ENCODE data around the gene OVCA2.

The OVCA2 gene

DNA sequence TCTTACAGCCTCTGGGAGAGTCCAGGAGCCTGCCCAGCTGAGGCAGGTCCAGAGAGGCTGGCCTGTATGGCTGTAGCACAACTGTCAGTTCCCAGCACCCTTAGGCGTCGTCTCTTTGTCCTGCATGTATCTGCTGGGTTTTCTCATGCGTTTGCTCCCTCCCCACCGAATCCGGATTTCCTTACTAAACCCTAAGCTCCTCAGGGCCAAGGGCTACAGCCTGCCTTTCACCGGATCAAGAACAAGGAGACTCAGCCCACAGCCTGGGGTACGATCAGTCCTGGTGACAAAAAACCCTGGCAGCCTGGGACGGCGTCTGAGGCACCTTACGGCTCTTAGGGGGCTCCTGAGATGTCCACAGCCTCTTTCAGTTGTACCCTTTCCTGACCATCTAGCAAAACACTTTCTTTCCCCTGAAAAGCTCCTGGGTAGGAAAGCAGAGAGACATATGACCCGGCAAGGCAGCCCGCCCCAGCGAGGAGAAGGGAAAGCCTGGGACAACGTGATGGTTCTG lies 25.3 kb downstream of the OVCA2 start:
- DNase-seq: no peak

DNA sequence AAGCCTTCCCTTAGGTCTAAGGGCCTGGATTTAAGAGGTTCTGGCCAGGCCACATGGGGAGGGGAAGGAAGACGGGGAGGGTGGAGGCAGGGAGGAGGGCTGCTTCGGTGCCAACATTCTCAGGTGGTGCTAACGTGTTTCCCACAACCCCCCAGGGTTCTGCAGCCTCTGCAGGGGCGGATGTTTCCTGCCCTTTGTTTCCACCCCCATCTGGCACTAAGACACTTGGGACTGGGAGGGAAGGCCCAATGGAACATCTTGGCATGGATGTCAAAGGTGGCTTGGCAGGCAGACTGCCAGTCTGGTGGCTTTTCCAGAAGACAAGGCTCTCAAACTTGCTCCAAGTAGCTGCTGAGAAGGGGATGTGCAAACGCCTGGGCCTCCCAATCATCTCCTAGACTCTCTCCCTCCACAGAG lies 25.8 kb downstream of the OVCA2 start:
- DNase-seq: no peak

- DNase-seq: no peak
These were observed 26.3 kb downstream of the OVCA2 start for GRCh38 chr17:2068031-2068518.

DNA sequence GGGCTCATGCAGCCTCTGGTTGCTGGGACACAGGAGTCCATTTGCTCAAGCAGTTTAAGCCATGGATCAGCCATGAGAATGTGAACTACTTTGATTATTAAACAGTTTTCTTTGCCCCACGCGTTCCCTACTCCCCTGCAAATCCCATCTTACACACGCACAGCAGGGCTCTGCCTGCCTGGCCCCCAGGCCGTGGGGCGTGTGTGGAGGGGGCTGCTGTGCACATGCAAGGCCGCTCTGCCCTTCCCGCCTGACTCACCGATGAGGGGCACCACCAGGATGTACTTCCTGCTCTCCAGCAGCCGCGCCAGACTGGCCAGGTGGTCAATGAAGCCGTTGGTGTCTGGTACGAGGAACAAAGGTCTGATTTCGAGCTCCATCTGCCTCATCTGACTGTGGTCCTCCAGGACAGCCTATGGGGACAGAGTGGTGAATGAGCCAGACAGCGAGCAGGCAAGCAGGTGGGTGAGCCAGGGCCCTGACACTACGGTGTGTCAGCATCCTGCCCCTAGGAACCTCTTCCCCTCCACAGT lies 26.8 kb downstream of the OVCA2 start:
- DNase-seq: no peak

DNA sequence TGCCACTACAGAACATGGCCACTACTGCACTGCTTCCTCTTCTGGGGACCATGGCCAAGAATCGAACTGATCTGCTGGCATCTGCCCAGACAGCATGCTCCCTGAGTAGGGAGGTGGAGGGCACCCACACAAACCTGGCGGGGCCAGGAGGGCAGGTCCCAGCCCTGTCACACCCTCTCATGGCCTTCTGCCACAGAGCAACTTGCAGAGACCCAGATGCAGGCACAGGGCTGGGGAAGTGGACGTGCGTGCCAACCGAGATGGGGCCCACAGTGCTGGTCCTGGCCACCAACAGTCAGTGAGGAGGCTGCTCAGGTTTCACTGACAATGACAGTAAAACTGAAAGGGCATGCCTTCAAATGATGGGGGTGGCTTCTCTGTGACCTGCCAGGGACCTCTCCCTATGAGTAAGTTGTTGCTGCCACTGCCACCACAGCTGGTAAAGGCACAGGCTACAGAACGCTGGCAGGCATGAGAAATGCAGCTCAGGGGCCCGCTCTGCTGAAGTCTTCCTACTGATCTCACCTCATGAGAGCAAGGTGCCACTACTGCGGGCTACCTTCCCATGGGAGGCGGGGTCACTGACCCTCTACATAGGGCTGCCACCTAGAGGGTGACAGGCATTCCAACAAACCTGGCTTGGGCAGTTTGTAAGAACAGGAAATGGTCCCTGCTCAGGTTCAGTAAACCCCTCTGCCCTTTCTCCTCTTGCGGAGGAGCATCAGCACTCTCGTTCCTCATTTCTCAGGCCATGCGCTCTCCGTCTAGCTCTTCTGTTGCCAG lies 28.6 kb downstream of the OVCA2 start:
- DNase-seq: no peak

- DNase-seq: no peak
These were observed 29.2 kb downstream of the OVCA2 start for GRCh38 chr17:2071024-2071385.

DNA sequence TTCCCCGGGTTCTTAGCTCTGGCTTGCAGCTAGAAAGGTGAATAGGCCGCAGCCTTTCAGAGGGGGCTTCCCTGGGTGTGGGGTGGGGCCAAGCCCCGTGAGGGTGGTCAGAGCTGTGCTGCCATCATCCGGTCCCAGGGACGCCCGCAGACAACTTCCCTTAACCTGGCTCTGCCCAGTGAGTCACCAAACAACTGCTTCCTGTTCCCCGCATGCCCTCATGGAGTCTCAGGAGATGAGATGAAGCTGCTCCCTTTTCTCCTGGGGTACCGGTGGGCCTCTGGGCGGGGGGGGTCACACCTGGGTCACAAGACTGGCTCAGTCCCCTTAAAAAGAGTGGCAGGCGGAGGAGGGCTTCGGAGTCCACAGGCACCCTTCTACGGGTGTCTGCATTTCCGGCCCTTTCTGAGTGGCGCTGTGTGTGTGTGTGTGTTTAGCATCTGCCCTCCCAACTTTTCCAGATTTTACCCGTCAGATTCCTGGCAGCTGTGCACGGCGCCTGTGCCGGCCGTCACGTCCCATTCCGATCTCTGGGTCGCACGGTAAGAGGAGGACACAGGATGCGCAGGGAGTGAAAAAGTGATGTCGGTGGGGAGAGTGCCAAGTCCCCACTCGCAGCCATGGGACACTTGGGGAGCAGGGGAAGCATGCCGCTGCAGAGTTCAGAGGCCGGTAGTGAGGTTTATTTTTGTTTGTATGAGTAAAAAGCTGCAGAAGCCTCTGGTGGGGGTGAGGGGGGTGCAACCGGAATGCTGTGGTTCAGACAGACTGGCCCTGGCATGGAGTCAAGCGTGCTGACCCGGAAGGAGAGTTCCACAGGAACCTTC lies 29.8 kb downstream of the OVCA2 start:
- no peak for DNase-seq

- DNase-seq: no peak
These were observed 33.1 kb downstream of the OVCA2 start for GRCh38 chr17:2074919-2075318.

DNA sequence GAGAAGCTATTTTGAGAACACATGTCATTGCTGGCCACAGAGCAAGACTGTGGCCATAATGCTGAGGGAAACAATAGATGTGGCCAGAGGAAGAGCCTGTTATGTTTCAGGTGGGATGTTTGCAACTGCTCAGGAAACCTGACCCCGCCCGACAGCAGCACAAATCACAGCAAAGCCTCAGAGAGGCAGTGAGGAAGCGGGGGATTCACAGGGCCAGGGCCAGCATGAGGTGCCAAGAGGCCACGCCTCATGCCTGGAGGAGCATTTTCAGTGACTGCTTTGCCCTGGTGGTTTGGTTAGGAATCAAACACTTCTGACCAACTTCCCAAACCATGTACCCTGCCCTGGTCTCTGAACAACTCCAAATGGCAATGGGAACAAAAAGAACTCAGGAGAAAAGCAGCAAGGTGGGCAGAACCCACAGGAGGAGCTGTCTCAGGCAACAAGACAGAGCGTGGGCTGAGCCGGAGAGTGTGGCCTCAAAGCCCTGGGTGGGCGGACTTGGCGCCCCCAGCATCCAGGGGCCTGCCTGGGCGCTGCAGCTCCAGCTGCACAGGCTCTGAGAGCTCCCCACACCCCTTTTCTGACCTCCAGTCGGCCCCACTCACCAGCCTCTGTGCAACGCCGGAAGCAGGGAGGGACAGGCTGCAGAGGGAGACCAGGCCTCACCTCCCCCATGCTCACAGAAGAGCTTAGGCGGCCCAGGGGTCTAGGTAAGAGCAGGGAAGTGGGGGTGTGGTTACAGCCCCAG lies 33.7 kb downstream of the OVCA2 start:
- no peak for DNase-seq

- no peak for DNase-seq
These were observed 34.5 kb downstream of the OVCA2 start for GRCh38 chr17:2076087-2076984.

DNA sequence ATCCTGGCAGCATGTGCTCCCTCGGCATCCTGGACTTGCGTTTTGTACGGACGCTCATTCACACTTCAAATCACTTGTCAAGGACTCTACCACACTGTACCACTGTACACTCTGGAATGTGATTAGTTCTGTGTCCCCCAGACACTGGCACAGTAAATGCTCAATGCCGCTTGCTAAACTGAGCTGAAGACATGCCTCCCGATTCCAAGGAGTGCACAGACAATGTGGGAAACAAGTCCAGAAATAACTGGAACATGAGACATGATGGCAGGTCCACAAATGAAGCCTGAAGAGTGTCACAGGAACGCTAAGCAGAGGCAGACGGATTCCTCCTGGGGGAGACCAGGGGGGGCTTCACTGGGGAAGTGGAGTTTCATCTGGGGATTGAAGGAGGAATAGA lies 35.2 kb downstream of the OVCA2 start:
- DNase-seq: no peak

- no peak for DNase-seq
These were observed 39.7 kb downstream of the OVCA2 start for GRCh38 chr17:2081564-2081963.

DNA sequence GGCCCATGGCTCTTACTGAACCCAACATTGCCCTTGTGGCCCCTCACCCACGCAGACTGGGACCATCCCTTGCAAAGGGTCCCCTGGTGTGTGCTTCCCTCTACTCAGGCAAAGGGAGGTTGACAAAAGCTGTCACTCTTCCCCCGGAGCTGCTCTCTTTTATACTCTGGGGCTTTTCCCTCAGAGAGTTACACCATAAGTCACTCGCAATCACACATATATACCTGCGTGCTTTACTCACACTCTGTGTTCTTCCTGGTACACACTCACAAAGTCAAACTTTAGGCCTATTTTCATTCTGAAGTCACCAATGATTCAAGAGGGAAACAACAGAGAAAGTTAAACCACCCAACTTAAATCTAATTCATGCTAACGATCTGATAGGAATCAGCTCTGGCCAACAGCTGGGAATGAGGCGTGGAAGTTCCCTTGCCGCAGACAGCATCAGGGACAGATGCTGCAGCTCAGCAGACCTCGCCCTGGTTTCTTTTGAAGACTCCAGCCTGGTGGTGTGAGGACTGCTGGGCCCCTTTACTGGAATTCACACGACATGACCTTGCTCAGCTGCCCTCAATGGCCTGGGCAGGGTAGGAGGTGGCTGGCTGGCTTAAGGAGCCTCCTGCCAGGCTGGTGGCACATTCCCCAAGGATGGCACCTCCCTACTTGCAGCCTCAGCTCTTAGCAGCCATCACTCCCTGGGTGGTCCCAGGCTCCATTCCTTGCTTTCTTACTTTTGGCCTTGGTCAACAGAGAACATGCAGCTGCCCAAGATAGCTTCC lies 40.4 kb downstream of the OVCA2 start:
- no peak for DNase-seq

- peak; percentile 13 for DNase-seq
These were observed 41.8 kb downstream of the OVCA2 start for GRCh38 chr17:2083613-2084035.

GRCh38 chr17:2084036-2084765 lies 42.4 kb downstream of the OVCA2 start:
- DNase-seq: no peak

- peak; percentile 26 for DNase-seq
These were observed 43.2 kb downstream of the OVCA2 start for GRCh38 chr17:2084766-2085647.

DNA sequence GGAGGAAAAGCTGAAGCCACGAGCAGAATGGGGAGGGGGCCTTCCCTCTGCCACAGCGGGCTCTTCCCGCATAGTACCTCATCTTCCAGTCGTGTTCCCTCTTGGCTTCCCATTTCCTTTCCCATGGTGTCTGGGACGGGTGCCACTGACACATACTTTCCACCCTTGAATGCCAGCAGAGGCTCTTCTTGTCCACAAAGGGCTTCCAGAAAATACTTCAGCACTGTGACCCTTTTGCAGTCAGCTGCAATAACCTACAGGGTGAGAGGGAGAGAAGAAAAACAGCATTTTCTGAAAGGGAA lies 43.8 kb downstream of the OVCA2 start:
- no peak for DNase-seq

GRCh38 chr17:2086306-2086705 lies 44.5 kb downstream of the OVCA2 start:
- no peak for DNase-seq

- DNase-seq: no peak
These were observed 45.9 kb downstream of the OVCA2 start for GRCh38 chr17:2087597-2088211.

All from DMS53 (cell line).